ENCODE results near the gene TMC6.
"Not testable (repeated sequence)": the region's sequence is repeated elsewhere in the genome, so short reads cannot be mapped to it uniquely, and the experiment has no call there.

TMC6 gene

GRCh38 chr17:78075545-78075944, 53.0 kb downstream of the TMC6 start:
- no peak for DNase-seq (ENCODE audit: low spot score)

- no peak for DNase-seq (ENCODE audit: low spot score)
These were observed 53.5 kb downstream of the TMC6 start for GRCh38 chr17:78075011-78075410.

- no peak for DNase-seq (ENCODE audit: low spot score)
These were observed 55.6 kb downstream of the TMC6 start for GRCh38 chr17:78072961-78073360.

GRCh38 chr17:78069695-78070094, 58.9 kb downstream of the TMC6 start:
- DNase-seq (ENCODE audit: low spot score): no peak

GRCh38 chr17:78066976-78067375, 61.6 kb downstream of the TMC6 start:
- not testable (repeated sequence) for DNase-seq (ENCODE audit: low spot score)

- no peak for DNase-seq (ENCODE audit: low spot score)
These were observed 63.8 kb downstream of the TMC6 start for GRCh38 chr17:78064708-78065107.

- no peak for DNase-seq (ENCODE audit: low spot score)
These were observed 65.1 kb downstream of the TMC6 start for GRCh38 chr17:78063489-78063888.

GRCh38 chr17:78062596-78062995, 66.0 kb downstream of the TMC6 start:
- no peak for DNase-seq (ENCODE audit: low spot score)

All from SW480 (cell line).